Mesothelial cell of epicardium (in vitro differentiated cells): Measurements from ENCODE around the gene ARPC1B. TPM values are rescaled to one million over a fixed set of nuclear protein-coding genes. Genes with fewer than 3 reads are reported as not detected.

ENCODE experiments used
- DNase-seq, 2 experiments: peaks; one replicate each; pipeline ENCODE4 v3.0.0; 2021; ENCODE audit warnings: low spot score in 2 of 2; ENCODE audit not compliant: unreplicated experiment in 2 of 2
- H3K27ac Mint-ChIP-seq: 2 replicates; pipeline ENCODE4 v1.8.0; 2021; ENCODE audit warnings: mixed read lengths
- H3K27me3 Mint-ChIP-seq: 2 replicates; pipeline ENCODE4 v1.8.0; 2021; ENCODE audit warnings: low read depth, mixed read lengths
- H3K36me3 Mint-ChIP-seq: 2 replicates; pipeline ENCODE4 v1.8.0; 2021; ENCODE audit warnings: mixed read lengths
- H3K4me1 Mint-ChIP-seq: 2 replicates; pipeline ENCODE4 v1.8.0; 2021; ENCODE audit warnings: mixed read lengths
- H3K4me3 Mint-ChIP-seq: 2 replicates; pipeline ENCODE4 v1.8.0; 2021; ENCODE audit warnings: mild to moderate bottlenecking, moderate library complexity, mixed read lengths
- H3K9me3 Mint-ChIP-seq: 2 replicates; pipeline ENCODE4 v1.8.0; 2021; ENCODE audit warnings: mixed read lengths
- CTCF ChIP-seq: fragments of 200-600 bp; sonication (generic); IDR thresholded peaks from one replicate; pipeline ENCODE4 v1.5.0; 2021; ENCODE audit warnings: antibody characterized with exemption; ENCODE audit not compliant: unreplicated experiment
- total RNA-seq: library from RNA; stranded (reverse); gene quantifications from 3 replicates; pipeline ENCODE4 v1.2.1, GENCODE V29; 2021

ARPC1B gene
- total RNA-seq, 1 donor from 2014 or later: 32.5 TPM

- no peaks in the 10 kb centered on the region for H3K27me3 Mint-ChIP-seq
- H3K4me3 Mint-ChIP-seq: peak overlapping the region; percentile 33
- no peaks in the 10 kb centered on the region for H3K9me3 Mint-ChIP-seq
- H3K4me1 Mint-ChIP-seq: peaks cover 13% of the 10 kb centered on the region
- no peak for TF ChIP-seq CTCF
- H3K36me3 Mint-ChIP-seq: peaks cover 2% of the 10 kb centered on the region
- H3K27ac Mint-ChIP-seq: peak overlapping the region; percentile 76
- no peak for DNase-seq
Measured at GRCh38 chr7:99380032-99380822, 5.7 kb downstream of the ARPC1B start.

- no peak for DNase-seq
- H3K27me3 Mint-ChIP-seq: no peaks in the 10 kb centered on the region
- H3K4me1 Mint-ChIP-seq: peaks cover 13% of the 10 kb centered on the region
- TF ChIP-seq CTCF: no peak
- H3K36me3 Mint-ChIP-seq: peaks cover 2% of the 10 kb centered on the region
- no peak overlapping the region for H3K4me3 Mint-ChIP-seq
- H3K27ac Mint-ChIP-seq: no peak overlapping the region
- no peaks in the 10 kb centered on the region for H3K9me3 Mint-ChIP-seq
Measured at GRCh38 chr7:99380823-99381663, 6.5 kb downstream of the ARPC1B start.

GRCh38 chr7:99381664-99382075 lies 7.1 kb downstream of the ARPC1B start:
- no peaks in the 10 kb centered on the region for H3K9me3 Mint-ChIP-seq
- no peaks in the 10 kb centered on the region for H3K27me3 Mint-ChIP-seq
- TF ChIP-seq CTCF: no peak
- DNase-seq: no peak
- no peak overlapping the region for H3K4me3 Mint-ChIP-seq
- H3K27ac Mint-ChIP-seq: no peak overlapping the region
- peaks cover 2% of the 10 kb centered on the region for H3K36me3 Mint-ChIP-seq
- peaks cover 13% of the 10 kb centered on the region for H3K4me1 Mint-ChIP-seq

- H3K9me3 Mint-ChIP-seq: no peaks in the 10 kb centered on the region
- TF ChIP-seq CTCF: no peak
- H3K4me1 Mint-ChIP-seq: peaks cover 13% of the 10 kb centered on the region
- H3K36me3 Mint-ChIP-seq: peaks cover 7% of the 10 kb centered on the region
- DNase-seq: no peak
- H3K27ac Mint-ChIP-seq: no peak overlapping the region
- no peaks in the 10 kb centered on the region for H3K27me3 Mint-ChIP-seq
- H3K4me3 Mint-ChIP-seq: no peak overlapping the region
Measured at GRCh38 chr7:99383203-99383602, 8.7 kb downstream of the ARPC1B start.

- Mint-ChIP-seq H3K9me3 (no peaks in the 10 kb centered on the region), H3K36me3 (peaks cover 10% of the 10 kb centered on the region), H3K4me3 (no peak overlapping the region), H3K4me1 (peaks cover 13% of the 10 kb centered on the region), H3K27ac (no peak overlapping the region), H3K27me3 (no peaks in the 10 kb centered on the region)
- no peak for DNase-seq
- no peak for TF ChIP-seq CTCF
Measured at GRCh38 chr7:99383791-99384370, 9.4 kb downstream of the ARPC1B start.
